ENCODE measurements around the gene IFITM1.
A peak's percentile ranks its signal among the peaks of the same experiment; 100 is the strongest.

The IFITM1 gene

DNA sequence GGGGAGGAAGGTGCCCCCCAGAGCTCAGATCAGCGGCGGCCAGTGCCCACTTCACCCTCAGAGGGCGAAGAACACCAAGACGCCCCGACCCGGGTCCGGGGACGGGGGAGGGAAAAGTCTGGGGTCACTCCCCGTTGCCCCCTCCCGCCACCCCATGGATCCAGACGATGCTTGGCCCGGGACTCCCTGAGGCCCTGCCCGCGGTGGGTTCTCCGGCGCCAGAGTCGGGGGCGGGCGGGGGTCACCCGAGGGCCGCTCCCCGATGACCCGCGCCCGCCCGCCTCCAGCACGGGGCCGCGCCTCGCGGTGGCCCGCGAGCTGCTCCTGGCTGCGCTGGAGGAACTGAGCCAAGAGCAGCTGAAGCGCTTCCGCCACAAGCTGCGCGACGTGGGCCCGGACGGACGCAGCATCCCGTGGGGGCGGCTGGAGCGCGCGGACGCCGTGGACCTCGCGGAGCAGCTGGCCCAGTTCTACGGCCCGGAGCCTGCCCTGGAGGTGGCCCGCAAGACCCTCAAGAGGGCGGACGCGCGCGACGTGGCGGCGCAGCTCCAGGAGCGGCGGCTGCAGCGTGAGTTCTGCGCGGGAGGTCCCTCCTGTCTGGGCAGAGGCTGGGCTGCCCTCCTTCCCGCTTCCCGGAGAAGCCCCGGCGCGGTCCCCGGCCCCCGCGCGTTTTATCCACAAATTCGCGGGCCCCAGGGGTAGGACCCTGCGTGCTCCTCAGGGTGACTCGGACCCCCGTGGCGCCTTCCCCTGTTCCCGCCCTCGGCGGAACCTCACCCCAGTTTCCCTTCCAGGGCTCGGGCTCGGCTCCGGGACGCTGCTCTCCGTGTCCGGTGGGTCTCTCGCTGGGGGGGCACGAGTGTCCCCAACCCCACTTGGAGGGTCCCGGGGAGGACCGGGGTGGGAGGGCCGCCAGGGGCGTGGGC, 34.5 kb upstream of the IFITM1 start:
- ATAC-seq (ENCODE audit: low read depth) (peak; percentile 48), DNase-seq (ENCODE audit: low spot score in 2 of 2) (no peak)
- Mint-ChIP-seq H3K4me3 (peak overlapping the region; percentile 78), H3K27me3 (peaks cover 19% of the 10 kb centered on the region), H3K9me3 (peaks cover 3% of the 10 kb centered on the region), H3K27ac (peak overlapping the region; percentile 53), H3K36me3 (peaks cover 5% of the 10 kb centered on the region), H3K4me1 (peaks cover 29% of the 10 kb centered on the region)

DNA sequence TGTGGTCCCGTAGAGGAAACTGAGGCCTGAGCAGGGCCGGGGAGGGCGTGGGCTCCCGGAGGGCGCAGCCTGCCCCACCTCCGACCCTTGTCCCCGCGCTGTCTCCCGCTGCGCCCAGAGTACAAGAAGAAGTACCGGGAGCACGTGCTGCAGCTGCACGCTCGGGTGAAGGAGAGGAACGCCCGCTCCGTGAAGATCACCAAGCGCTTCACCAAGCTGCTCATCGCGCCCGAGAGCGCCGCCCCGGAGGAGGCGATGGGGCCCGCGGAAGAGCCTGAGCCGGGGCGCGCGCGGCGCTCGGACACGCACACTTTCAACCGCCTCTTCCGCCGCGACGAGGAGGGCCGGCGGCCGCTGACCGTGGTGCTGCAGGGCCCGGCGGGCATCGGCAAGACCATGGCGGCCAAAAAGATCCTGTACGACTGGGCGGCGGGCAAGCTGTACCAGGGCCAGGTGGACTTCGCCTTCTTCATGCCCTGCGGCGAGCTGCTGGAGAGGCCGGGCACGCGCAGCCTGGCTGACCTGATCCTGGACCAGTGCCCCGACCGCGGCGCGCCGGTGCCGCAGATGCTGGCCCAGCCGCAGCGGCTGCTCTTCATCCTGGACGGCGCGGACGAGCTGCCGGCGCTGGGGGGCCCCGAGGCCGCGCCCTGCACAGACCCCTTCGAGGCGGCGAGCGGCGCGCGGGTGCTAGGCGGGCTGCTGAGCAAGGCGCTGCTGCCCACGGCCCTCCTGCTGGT, 33.7 kb upstream of the IFITM1 start:
- Mint-ChIP-seq H3K36me3 (peaks cover 5% of the 10 kb centered on the region), H3K4me1 (peaks cover 26% of the 10 kb centered on the region), H3K27ac (peak overlapping the region; percentile 53), H3K4me3 (peak overlapping the region; percentile 85), H3K27me3 (peaks cover 21% of the 10 kb centered on the region), H3K9me3 (peaks cover 3% of the 10 kb centered on the region)
- ATAC-seq (ENCODE audit: low read depth), result peak; percentile 84
- no peak for DNase-seq (ENCODE audit: low spot score in 2 of 2)

DNA sequence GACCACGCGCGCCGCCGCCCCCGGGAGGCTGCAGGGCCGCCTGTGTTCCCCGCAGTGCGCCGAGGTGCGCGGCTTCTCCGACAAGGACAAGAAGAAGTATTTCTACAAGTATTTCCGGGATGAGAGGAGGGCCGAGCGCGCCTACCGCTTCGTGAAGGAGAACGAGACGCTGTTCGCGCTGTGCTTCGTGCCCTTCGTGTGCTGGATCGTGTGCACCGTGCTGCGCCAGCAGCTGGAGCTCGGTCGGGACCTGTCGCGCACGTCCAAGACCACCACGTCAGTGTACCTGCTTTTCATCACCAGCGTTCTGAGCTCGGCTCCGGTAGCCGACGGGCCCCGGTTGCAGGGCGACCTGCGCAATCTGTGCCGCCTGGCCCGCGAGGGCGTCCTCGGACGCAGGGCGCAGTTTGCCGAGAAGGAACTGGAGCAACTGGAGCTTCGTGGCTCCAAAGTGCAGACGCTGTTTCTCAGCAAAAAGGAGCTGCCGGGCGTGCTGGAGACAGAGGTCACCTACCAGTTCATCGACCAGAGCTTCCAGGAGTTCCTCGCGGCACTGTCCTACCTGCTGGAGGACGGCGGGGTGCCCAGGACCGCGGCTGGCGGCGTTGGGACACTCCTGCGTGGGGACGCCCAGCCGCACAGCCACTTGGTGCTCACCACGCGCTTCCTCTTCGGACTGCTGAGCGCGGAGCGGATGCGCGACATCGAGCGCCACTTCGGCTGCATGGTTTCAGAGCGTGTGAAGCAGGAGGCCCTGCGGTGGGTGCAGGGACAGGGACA, 32.9 kb upstream of the IFITM1 start:
- Mint-ChIP-seq H3K4me1 (peaks cover 21% of the 10 kb centered on the region), H3K36me3 (peaks cover 5% of the 10 kb centered on the region), H3K27me3 (peaks cover 21% of the 10 kb centered on the region), H3K9me3 (peaks cover 3% of the 10 kb centered on the region), H3K4me3 (peak overlapping the region; percentile 73), H3K27ac (no peak overlapping the region)
- DNase-seq (ENCODE audit: low spot score in 2 of 2) (no peak), ATAC-seq (ENCODE audit: low read depth) (peak; percentile 53)

DNA sequence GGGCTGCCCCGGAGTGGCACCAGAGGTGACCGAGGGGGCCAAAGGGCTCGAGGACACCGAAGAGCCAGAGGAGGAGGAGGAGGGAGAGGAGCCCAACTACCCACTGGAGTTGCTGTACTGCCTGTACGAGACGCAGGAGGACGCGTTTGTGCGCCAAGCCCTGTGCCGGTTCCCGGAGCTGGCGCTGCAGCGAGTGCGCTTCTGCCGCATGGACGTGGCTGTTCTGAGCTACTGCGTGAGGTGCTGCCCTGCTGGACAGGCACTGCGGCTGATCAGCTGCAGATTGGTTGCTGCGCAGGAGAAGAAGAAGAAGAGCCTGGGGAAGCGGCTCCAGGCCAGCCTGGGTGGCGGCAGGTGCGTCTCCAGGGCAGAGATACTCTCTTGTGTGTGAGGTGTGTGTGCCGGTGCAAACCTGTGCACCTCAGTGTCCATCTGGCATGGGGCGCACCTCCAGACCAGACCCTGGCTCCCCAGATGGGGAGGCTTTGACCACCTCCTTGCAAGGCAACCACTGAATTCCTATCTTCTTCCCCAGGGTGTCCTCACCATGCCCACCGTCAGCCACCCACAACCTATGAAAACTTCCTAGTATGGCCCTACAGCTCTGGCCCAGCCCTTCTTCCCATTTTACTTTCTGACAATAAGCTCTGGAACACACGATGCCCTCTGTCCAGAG, 32.2 kb upstream of the IFITM1 start:
- Mint-ChIP-seq H3K4me3 (peak overlapping the region; percentile 73), H3K36me3 (peaks cover 3% of the 10 kb centered on the region), H3K4me1 (peaks cover 18% of the 10 kb centered on the region), H3K27ac (no peak overlapping the region), H3K9me3 (peaks cover 1% of the 10 kb centered on the region), H3K27me3 (peaks cover 21% of the 10 kb centered on the region)
- DNase-seq (ENCODE audit: low spot score in 2 of 2) (no peak), ATAC-seq (ENCODE audit: low read depth) (no peak)

DNA sequence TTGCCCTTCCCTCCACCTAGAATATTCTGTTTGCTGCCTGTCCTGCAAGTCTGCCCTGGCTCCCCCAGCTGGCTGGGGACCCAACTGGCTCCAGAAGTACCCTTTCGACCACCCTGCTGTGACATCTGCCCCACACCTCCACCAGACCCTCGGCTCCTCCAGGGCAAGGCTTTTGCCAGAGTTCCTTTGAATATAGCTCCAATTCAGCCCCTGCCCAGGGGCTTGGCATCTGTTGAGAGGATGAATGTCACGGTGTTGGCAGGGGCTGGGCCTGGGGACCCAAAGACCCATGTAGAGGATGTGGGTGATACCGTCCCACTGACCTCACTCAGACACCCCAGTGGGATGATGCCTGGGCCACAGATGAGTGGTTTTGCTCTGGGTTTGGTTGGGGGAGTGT, 31.7 kb upstream of the IFITM1 start:
- peaks cover 22% of the 10 kb centered on the region for H3K4me1 Mint-ChIP-seq
- no peaks in the 10 kb centered on the region for H3K9me3 Mint-ChIP-seq
- ATAC-seq (ENCODE audit: low read depth) (no peak), DNase-seq (ENCODE audit: low spot score in 2 of 2) (no peak)
- H3K27ac Mint-ChIP-seq, result no peak overlapping the region
- peak overlapping the region; percentile 73 for H3K4me3 Mint-ChIP-seq
- peaks cover 24% of the 10 kb centered on the region for H3K27me3 Mint-ChIP-seq
- no peaks in the 10 kb centered on the region for H3K36me3 Mint-ChIP-seq

DNA sequence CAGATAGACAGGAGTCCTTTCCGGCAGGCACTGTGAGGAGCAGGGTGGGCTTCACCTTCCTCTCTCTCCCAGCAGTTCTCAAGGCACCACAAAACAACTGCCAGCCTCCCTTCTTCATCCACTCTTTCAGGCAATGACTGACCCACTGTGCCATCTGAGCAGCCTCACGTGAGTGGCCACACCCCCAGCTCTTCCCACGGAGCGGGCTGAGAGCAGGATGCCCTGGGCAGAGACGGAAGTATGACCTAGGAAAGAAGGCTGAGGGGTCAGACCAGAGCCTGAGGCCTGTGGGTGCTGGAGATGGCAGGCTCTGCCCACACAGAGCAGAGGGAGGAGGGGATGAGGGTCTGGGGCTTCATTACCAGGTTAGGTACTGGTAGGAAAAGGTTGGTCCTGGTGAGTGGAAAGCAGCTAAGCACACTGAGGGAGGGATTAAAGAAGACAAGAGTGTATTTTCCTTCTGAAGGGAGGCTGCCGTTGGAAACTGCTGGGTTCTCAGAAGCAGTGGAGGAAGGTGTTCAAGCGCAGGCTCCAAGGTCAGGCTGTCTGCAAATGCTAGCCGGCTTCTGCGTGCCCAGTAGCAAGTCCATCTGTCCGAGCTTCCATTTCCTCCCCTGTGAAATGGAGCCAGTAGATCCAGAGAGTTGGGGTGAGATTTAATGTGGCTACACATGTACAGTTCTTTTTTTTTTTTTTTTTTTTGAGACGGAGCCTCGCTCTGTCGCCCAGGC, 31.0 kb upstream of the IFITM1 start:
- DNase-seq (ENCODE audit: low spot score in 2 of 2) (no peak), ATAC-seq (ENCODE audit: low read depth) (no peak)
- no peak overlapping the region for H3K27ac Mint-ChIP-seq
- H3K4me1 Mint-ChIP-seq, result peaks cover 27% of the 10 kb centered on the region
- H3K27me3 Mint-ChIP-seq, result peaks cover 26% of the 10 kb centered on the region
- no peak overlapping the region for H3K4me3 Mint-ChIP-seq
- H3K36me3 Mint-ChIP-seq, result peaks cover under 1% of the 10 kb centered on the region
- H3K9me3 Mint-ChIP-seq, result no peaks in the 10 kb centered on the region

DNA sequence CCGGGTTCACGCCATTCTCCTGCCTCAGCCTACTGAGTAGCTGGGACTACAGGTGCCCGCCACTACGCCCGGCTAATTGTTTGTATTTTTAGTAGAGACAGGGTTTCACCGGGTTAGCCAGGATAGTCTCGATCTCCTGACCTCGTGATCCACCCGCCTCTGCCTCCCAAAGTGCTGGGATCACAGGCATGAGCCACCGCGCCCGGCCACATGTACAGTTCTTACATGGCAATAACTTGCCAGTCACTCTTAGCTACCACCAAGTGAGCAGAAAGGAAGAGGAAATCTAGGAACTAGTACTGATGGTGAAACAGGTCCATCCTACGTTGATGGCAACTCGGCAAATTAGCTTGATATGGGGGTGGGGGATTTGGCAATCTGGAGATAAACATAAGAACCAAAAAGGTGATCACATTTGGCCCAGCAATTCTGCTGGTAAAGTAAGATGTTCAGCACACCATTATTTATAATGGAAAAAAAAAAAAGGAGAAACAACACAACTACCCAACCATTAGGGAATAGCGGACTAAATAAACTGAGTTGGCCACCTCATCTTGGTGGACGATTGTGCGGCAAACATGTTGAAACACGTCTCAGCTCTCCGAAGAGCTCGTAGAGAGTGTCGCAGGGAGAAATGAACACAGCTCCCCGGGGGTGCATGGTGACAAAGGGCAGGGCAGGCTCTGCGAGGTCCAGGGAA, 30.3 kb upstream of the IFITM1 start:
- DNase-seq (ENCODE audit: low spot score in 2 of 2), result no peak
- Mint-ChIP-seq H3K9me3 (no peaks in the 10 kb centered on the region), H3K36me3 (peaks cover 2% of the 10 kb centered on the region), H3K27me3 (peaks cover 26% of the 10 kb centered on the region), H3K4me3 (no peak overlapping the region), H3K27ac (no peak overlapping the region), H3K4me1 (peaks cover 30% of the 10 kb centered on the region)
- ATAC-seq (ENCODE audit: low read depth), result no peak

DNA sequence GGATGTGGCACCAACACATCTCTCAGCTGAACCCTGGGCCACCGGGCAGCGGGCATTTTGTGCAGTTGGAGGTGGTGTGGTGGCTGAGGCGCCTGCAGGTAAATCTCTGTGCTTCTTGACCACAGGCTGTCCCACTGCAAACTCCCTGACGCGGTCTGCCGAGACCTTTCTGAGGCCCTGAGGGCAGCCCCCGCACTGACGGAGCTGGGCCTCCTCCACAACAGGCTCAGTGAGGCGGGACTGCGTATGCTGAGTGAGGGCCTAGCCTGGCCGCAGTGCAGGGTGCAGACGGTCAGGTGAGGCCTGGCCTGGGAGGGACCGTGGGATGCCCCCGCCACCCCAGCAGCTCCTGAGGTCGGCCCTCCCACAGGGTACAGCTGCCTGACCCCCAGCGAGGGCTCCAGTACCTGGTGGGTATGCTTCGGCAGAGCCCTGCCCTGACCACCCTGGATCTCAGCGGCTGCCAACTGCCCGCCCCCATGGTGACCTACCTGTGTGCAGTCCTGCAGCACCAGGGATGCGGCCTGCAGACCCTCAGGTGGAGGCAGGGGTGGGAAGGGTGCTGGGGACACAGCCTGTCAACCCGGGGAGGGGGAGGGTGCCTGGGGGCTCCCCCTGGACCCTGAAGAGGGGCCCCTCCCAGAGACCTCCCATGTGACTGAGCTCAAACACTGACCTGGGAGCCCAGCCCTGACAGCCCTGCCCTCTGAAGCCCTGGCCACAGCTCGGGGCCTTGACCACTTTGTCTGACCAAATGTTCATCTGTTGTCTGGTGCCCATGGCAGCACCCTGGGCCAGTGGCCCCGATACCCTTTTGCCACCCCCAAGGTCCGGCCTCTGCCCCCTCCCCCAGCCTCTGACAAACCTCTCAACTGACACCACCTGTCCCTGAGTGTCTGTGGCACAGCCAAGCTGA, 29.5 kb upstream of the IFITM1 start:
- Mint-ChIP-seq H3K27me3 (peaks cover 26% of the 10 kb centered on the region), H3K9me3 (no peaks in the 10 kb centered on the region), H3K4me1 (peaks cover 30% of the 10 kb centered on the region), H3K4me3 (no peak overlapping the region), H3K36me3 (peaks cover 2% of the 10 kb centered on the region), H3K27ac (no peak overlapping the region)
- no peak for ATAC-seq (ENCODE audit: low read depth)
- no peak for DNase-seq (ENCODE audit: low spot score in 2 of 2)

DNA sequence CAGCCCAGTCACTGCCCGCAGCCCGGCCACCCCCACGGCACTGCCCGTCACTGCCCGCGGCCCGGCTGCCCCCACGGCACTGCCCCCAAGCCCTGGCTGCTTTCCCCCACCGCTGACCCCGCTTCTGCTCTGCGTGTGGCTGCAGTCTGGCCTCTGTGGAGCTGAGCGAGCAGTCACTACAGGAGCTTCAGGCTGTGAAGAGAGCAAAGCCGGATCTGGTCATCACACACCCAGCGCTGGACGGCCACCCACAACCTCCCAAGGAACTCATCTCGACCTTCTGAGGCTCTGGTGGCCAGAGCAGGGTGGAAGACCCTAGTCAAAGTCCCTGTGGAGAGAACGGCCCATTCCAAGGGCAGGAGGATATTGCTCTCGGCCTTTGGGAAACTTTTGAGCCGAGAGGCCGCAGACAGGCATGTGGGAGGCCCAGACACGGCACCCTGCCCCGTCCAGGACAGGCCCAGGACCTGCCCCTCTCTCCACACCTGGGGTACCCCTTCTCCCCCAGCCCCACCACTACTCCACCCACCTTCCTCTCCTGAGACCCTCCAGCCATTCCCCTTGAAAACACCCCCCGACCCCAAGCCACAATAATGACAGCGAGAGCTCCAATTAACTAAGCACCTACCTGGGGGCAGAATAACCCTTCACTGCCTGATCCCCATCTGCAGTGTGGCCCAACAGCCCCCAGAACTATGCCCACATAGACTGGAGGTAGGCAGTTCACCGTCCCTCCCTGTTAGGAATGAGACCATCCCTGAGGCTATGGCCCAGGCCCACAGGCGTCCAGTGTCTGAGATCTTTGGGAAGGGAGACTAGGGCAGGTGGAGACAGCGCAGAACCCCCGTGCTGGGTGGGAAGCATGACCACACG, 28.6 kb upstream of the IFITM1 start:
- Mint-ChIP-seq H3K27ac (no peak overlapping the region), H3K27me3 (peaks cover 24% of the 10 kb centered on the region), H3K9me3 (no peaks in the 10 kb centered on the region), H3K36me3 (peaks cover 2% of the 10 kb centered on the region), H3K4me3 (no peak overlapping the region), H3K4me1 (peaks cover 31% of the 10 kb centered on the region)
- ATAC-seq (ENCODE audit: low read depth) (no peak), DNase-seq (ENCODE audit: low spot score in 2 of 2) (no peak)

DNA sequence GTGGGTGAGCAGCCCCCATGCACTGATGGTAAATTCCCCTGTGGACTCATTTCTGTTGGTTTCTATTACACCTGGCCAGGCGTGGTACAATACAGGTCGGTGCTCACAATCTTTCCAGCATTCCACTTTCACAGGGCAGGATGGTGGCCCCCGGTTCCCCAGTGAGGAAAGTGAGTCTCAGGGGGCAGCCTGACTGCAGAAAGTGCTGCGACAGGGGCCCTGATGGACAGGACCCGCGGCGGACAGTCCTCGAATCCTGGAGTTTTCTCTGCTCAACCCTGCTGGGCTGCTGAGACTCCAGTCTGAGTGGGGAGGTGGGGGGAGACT, 28.0 kb upstream of the IFITM1 start:
- peaks cover 33% of the 10 kb centered on the region for H3K4me1 Mint-ChIP-seq
- H3K27ac Mint-ChIP-seq, result no peak overlapping the region
- peaks cover 2% of the 10 kb centered on the region for H3K36me3 Mint-ChIP-seq
- H3K9me3 Mint-ChIP-seq, result no peaks in the 10 kb centered on the region
- ATAC-seq (ENCODE audit: low read depth), result no peak
- no peak overlapping the region for H3K4me3 Mint-ChIP-seq
- no peak for DNase-seq (ENCODE audit: low spot score in 2 of 2)
- peaks cover 24% of the 10 kb centered on the region for H3K27me3 Mint-ChIP-seq

Measured in memory B cell (primary cell).